HG02884 (cell line): ENCODE measurements around the gene RASL10B.

Source experiments
- ATAC-seq: cut with Tn5 transposase; IDR thresholded peaks from one replicate; pipeline ENCODE4 v1.9.1; 2021; ENCODE audit warnings: mild to moderate bottlenecking, moderate library complexity; ENCODE audit not compliant: unreplicated experiment

RASL10B gene

GRCh38 chr17:35716897-35717465 is 14.5 kb upstream of the RASL10B start:
- no peak for ATAC-seq

DNA sequence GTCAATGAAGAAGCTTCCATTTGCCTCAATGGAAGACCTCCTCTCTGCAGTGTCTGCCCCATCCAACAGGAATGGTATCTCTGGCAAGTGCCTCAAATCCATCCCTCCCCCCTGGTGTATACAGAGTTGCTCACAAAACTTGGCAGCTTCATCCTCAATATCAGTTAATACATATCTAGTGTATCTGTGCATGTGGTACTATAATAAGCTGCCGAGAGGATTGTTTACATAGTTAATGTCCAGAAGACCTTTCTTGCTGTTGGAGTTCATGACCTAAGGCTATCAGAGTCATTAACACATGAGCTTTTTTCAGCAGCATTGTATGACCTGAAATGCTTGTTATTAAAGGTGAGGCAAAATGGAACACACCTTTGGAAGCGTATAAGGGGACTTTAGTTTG is 14.0 kb upstream of the RASL10B start:
- ATAC-seq: no peak

DNA sequence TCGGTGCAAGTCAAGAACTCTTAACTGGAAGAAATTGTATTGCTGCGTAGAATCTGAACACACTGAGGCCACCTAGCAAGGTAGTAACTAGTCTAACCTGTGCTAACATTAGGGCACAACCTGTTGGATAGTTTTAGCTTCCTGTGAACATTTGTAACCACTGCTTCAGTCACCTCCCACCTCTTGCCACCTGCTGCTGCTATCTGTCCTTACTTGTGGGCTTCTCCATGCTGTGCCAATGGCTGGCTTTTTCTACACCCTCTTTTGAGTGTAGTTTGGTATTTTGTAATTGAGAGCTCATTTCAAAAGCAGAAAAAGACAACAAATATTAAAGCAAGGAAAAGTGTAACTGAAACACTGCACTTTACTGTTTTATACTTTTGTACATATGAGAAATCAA is 7.7 kb upstream of the RASL10B start:
- ATAC-seq: no peak

DNA sequence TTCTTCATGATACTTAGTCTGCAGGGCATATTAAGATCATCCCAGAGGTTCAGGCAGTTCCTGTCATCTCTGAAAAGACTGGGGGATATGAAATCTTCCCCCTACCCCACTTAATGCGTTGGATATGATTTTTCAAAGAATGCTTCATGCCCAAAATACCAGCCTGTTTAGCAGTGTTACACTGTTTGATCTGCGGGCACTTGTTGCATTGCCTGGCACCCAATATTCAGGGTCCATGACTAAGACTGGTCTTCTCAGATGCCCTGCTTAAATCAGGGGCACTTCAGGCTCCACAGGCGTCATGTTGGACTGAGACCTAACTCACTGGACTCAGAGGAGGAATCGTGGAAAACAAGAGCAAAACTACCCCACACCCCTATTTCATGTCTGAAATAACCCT is 6.4 kb upstream of the RASL10B start:
- ATAC-seq: no peak

DNA sequence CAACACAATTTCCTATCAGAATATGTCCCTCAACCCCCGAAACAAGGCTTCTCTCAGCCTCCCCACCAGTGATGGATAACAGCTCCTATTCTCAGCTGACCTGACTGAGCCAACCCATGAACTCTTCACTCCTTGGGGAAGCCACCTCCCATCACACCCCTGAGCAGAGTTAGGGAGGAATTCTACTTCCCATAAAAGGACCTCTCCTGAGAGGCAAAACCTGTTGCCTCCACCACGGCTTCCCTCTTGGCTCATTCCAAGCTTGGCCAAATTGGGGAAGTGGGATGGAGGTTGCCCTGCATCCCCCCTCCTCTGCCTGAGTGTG is 5.7 kb upstream of the RASL10B start:
- ATAC-seq: no peak

DNA sequence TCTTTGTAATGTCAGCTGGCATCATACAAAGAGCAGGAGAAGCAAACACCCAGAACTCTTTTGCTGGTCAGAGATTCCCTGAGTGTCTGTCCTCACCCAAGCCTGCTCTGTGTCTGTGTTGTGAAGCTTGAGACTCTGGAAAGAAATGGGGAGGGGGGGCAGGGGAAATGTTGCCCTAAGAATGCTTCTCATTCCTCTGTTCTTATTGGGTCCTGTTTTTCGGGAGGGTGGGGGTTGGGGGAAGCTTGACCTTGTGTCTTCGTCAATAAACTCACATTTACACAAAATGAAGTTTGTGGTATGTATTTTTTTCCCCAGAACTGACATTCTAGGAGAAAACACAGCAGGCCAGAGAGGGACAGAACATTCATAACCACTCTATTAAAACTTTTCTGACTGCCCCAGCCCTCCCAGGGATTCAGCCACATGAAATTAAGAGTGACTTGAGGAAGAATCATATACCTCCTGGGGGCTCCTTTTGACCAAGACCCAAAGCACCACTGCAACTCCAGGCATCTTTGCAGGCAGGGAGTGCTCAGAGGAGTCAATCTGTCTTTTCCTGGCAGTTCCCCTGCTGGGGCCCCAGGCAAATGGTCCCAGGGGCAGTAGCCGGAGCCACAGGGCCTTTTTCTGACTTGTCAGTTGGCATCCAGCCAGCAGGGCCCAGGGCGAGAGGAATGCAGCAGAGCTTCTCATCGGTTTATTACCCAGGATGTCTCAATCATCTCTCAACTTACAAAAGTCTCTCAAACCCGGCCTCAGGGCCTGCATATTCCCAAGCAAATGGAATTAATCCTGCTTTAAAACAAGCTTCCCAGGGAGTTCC is 5.1 kb upstream of the RASL10B start:
- ATAC-seq: no peak

- ATAC-seq: no peak
Observed at GRCh38 chr17:35726953-35727460, 4.4 kb upstream of the RASL10B start.

DNA sequence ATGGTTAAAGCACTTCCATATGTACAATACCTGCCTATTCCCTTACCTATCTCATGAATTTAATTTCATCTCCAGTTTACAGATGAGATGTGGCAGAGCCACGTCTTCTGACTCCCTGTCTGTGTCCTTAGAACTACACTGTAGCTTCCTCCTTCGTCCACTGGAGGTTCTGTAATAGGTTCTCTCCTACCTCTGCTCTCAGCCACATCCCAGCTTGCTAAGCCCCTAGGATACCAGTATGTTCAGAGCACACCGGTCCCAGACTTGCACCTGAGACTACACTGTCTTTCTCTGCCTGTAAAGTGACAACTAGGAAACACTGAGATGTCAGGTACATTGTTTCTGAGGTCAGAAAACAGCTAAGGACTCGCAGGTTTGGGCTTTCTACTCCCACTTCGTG is 3.8 kb upstream of the RASL10B start:
- ATAC-seq: no peak

- ATAC-seq: no peak
Observed at GRCh38 chr17:35728551-35728950, 2.9 kb upstream of the RASL10B start.

DNA sequence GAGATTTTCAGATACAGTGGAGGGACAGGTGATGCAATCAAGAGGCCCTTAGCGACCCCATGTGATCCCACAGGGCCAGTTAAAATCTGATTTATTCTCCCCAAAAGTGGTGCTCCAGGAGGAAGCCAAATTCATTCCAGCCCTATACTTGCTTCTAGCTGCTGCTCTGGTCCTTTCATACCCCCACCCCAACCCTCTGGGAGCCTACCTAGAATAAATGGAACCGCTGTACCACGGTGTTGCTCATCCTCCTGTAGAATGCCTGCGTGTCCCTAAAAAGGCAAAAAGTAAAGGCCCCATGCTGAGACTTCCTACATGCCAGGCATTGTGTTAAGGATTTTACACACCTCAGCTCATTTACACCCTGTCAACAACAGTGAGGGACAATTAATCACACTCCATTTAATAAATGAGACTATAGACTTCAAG is 2.0 kb upstream of the RASL10B start:
- no peak for ATAC-seq

- ATAC-seq: no peak
Observed at GRCh38 chr17:35730400-35731005, 936 bp upstream of the RASL10B start.

DNA sequence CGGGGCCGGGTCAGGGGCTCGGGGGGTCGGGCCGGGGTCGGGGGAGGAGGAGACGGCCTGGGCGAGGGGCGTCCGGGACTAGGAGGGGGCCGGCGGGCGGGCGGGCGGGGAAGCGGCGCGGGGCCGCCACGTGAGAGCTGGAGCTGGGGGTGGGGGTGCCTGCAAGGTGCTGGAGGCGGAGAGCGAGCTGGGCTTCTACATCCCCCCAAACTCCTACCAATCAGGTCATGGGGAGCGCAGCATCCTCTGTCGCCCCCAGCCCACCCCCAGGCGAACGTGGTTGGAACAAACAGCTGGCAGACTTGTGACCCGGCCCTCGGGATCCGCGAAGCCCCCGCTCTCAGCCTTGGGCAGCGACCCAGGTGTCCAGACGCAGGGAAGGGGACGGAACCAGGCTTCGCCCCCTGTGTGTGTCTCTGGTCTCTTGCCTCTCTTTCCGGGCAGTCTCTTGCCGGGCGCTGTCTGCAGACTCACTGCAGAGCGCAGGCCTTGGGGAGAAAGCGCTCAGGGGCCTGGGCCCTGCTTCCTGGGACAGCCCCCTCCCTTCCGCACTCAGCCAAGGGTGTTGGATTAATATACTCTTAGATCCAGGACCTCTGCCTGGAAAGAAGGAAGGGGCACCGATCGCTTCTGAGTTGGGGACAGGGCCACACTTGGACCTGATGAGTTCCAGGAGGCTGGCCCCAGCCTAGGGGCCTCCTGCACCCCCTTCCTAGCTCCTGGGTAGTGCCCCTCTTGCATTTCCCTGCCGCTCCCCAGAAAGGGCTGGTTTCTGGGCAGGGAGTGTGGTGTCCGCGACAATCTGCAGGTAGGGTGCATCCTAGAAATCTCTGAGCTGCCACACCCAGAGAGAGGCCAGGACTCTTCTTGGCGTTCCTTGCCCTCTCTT is 722 bp downstream of the RASL10B start:
- no peak for ATAC-seq

- ATAC-seq: no peak
Observed at GRCh38 chr17:35732806-35733136, 1.3 kb downstream of the RASL10B start.

- ATAC-seq: no peak
Observed at GRCh38 chr17:35733366-35733765, 1.9 kb downstream of the RASL10B start.

DNA sequence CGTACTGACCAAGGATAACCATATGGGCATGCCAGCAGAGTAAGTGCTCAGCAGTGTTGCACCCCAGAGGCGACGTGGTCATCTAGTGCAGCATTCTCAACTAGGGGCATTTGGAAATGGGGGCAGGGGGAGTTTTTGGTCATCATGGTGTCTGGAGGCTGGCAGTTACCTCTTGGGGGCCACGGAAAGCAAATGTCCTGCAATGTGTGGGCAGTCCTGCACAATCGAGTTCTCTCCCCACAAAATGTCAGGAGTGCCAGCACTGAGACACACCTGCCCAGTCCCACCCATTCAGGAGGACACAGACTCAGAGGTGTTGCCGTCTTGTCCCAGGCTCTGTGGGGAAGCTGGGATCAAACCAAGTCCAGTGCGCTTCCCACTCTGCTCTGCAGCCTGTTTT is 3.0 kb downstream of the RASL10B start:
- ATAC-seq: no peak

GRCh38 chr17:35735036-35735805 is 3.8 kb downstream of the RASL10B start:
- no peak for ATAC-seq

- ATAC-seq: no peak
Observed at GRCh38 chr17:35736236-35736635, 4.8 kb downstream of the RASL10B start.

- no peak for ATAC-seq
Observed at GRCh38 chr17:35738519-35739133, 7.2 kb downstream of the RASL10B start.

DNA sequence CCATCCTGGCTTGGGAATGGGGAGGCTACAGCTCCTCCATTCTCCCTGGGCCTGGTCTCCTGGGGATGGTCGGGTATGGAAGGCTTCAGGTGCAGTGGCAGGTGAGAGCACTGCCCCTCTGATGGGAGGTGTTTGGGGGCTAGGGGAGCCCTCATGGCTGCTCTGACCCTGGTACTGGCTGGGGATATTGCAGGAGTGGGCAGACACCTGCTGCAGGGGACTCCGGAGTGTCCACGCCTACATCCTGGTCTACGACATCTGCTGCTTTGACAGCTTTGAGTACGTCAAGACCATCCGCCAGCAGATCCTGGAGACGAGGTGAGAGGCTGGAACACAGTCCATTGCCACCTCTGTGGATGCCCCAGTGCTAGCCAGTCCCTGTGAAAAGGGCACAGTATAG is 8.8 kb downstream of the RASL10B start:
- no peak for ATAC-seq
